ENCODE data around the gene MROH7.
"Not testable (repeated sequence)": the region's sequence is repeated elsewhere in the genome, so short reads cannot be mapped to it uniquely, and the experiment has no call there.

Gene MROH7

GRCh38 chr1:54608566-54609230, 32.9 kb upstream of the MROH7 start:
- no peak for DNase-seq (ENCODE audit: low read depth, low spot score)

GRCh38 chr1:54609301-54609921, 32.2 kb upstream of the MROH7 start:
- no peak for DNase-seq (ENCODE audit: low read depth, low spot score)
- no peak overlapping the region for H3K4me3 ChIP-seq (ENCODE audit: low read length)

More at GRCh38 chr1:54608566-54609230, 32.9 kb upstream of the MROH7 start:
- H3K4me3 ChIP-seq (ENCODE audit: low read length): no peak overlapping the region

- H3K4me3 ChIP-seq (ENCODE audit: low read length): no peak overlapping the region
- DNase-seq (ENCODE audit: low read depth, low spot score): no peak
Observed at GRCh38 chr1:54610048-54610447, 31.5 kb upstream of the MROH7 start.

GRCh38 chr1:54610601-54611580, 30.7 kb upstream of the MROH7 start:
- DNase-seq (ENCODE audit: low read depth, low spot score): no peak

GRCh38 chr1:54611621-54612020, 30.0 kb upstream of the MROH7 start:
- H3K4me3 ChIP-seq (ENCODE audit: low read length): no peak overlapping the region
- no peak for DNase-seq (ENCODE audit: low read depth, low spot score)

More at GRCh38 chr1:54610601-54611580, 30.7 kb upstream of the MROH7 start:
- H3K4me3 ChIP-seq (ENCODE audit: low read length): no peak overlapping the region

GRCh38 chr1:54614024-54614423, 27.6 kb upstream of the MROH7 start:
- no peak for DNase-seq (ENCODE audit: low read depth, low spot score)
- no peak overlapping the region for H3K4me3 ChIP-seq (ENCODE audit: low read length)

GRCh38 chr1:54614563-54614962, 27.0 kb upstream of the MROH7 start:
- DNase-seq (ENCODE audit: low read depth, low spot score): no peak
- H3K4me3 ChIP-seq (ENCODE audit: low read length): no peak overlapping the region

- H3K4me3 ChIP-seq (ENCODE audit: low read length): no peak overlapping the region
- no peak for DNase-seq (ENCODE audit: low read depth, low spot score)
Observed at GRCh38 chr1:54615531-54616279, 25.9 kb upstream of the MROH7 start.

- no peak for DNase-seq (ENCODE audit: low read depth, low spot score)
- H3K4me3 ChIP-seq (ENCODE audit: low read length): no peak overlapping the region
Observed at GRCh38 chr1:54619749-54620148, 21.8 kb upstream of the MROH7 start.

- no peak within 1 kb of the TSS for H3K4me3 ChIP-seq (ENCODE audit: low read length)
- DNase-seq (ENCODE audit: low read depth, low spot score): no peak
Observed at GRCh38 chr1:54623216-54624007, 18.2 kb upstream of the MROH7 start, which contains the start of gene FAM151A. TSS of gene FAM151A (minus strand) at chr1:54623525. CDS start at chr1:54623395, 130 bp downstream.

- no peak for DNase-seq (ENCODE audit: low read depth, low spot score)
- H3K4me3 ChIP-seq (ENCODE audit: low read length): no peak overlapping the region
Observed at GRCh38 chr1:54624466-54625464, 16.8 kb upstream of the MROH7 start.

- no peak for DNase-seq (ENCODE audit: low read depth, low spot score)
- H3K4me3 ChIP-seq (ENCODE audit: low read length): no peak overlapping the region
Observed at GRCh38 chr1:54627196-54627595, 14.4 kb upstream of the MROH7 start.

GRCh38 chr1:54635804-54636203, 5.8 kb upstream of the MROH7 start:
- not testable (repeated sequence) for DNase-seq (ENCODE audit: low read depth, low spot score); H3K4me3 ChIP-seq (ENCODE audit: low read length)

- H3K4me3 ChIP-seq (ENCODE audit: low read length); DNase-seq (ENCODE audit: low read depth, low spot score): not testable (repeated sequence)
Observed at GRCh38 chr1:54636461-54637446, 4.8 kb upstream of the MROH7 start.

GRCh38 chr1:54640361-54640760, 1.2 kb upstream of the MROH7 start:
- H3K4me3 ChIP-seq (ENCODE audit: low read length): no peak overlapping the region
- DNase-seq (ENCODE audit: low read depth, low spot score): no peak

GRCh38 chr1:54643736-54644135, 2.1 kb downstream of the MROH7 start:
- no peak for DNase-seq (ENCODE audit: low read depth, low spot score)
- H3K4me3 ChIP-seq (ENCODE audit: low read length): no peak overlapping the region
